MV-4-11 (cell line): ENCODE results near the gene ZNF18.
A peak's percentile ranks its signal among the peaks of the same experiment; 100 is the strongest.

ENCODE experiments used
- DNase-seq: peaks from one replicate; lab custom pipeline; 2025; lab: John Stamatoyannopoulos, UW

ZNF18 gene

GRCh38 chr17:11997147-11997971 lies at the start of gene ZNF18:
Gene ZNF18, minus strand, starts transcription at chr17:11997475. Its CDS starts 4,646 bp downstream, at chr17:11992829.
- peak; percentile 90 for DNase-seq

DNA sequence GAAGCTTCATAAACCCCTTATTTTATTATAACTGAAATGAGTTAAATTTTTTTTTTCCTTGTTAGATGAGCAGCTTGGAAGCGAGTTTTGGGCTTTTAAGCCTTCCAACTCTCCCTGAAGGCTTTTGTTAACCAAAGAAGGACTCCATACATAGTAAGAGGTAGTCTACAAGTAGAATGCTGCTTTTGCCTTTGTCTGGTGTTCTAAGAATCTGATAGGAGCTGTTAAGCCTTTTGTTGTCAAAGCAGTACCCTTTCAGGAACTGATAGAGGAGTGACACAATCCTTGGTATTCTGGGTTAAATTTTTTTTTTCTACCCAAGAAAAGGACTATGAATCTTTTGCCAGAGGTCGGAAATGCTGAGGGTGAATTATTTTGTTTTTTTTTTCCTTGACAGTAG lies 49.5 kb upstream of the ZNF18 start:
- DNase-seq, result peak; percentile 21

- DNase-seq, result no peak
Measured at GRCh38 chr17:12043702-12044101, 46.4 kb upstream of the ZNF18 start.

GRCh38 chr17:12041312-12041711 lies 44.0 kb upstream of the ZNF18 start:
- peak; percentile 47 for DNase-seq

DNA sequence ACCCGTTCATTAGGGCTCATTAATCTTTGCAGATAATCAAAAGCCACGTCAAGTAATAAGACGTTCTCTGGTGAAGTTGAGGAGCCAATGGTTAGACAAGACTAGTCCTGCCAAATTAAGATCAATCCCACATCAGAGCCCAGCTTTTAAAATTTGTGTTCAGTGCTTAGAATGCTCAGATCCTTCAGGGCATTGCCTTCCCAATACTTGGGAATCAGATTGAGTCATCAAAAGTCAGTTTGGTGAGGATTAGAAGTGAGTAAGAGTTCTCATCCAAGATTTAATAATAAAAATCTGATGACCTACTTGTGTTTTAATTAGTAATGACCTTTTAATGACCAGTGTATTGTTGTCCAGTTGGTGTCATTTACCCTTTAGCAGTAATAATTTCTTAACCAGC lies 43.2 kb upstream of the ZNF18 start:
- DNase-seq, result no peak

DNA sequence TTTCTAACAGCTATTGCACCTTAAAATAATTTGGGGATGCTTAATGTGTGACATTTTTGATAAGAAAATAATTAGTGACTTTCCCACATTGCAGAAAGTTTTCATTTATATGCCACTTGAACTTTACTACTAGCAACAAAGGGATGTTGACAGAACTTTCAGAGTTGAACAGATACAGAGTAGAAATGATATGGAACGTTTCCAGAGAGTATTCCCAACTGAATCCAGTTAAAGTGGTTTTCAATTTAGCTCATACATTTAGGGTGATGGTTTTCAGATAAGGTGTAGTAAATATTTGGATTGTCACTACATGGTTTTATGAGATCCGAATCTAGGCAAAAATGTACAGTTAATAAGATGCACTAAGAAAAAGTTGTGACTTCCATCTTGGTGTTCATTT lies 40.7 kb upstream of the ZNF18 start:
- DNase-seq, result no peak

DNA sequence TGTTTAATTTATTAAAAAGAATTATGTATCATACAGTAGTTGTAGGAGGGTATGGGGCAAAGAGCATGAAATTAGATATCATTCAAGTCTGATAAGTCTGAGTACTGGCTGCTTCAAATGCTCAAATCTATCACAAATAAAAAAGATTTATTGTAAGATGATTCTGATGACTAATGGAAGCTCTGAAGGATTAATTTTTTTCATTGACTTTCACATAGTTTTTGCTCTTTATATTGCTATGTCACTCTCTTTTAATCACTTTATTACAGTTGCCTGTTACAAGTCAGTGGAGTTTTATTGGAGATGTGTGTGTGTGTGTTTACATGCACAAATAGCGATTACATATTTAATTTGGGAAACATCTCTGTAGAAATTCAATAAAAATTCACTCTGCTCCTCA lies 38.4 kb upstream of the ZNF18 start:
- DNase-seq, result no peak

- no peak for DNase-seq
Measured at GRCh38 chr17:12034538-12034937, 37.3 kb upstream of the ZNF18 start.

DNA sequence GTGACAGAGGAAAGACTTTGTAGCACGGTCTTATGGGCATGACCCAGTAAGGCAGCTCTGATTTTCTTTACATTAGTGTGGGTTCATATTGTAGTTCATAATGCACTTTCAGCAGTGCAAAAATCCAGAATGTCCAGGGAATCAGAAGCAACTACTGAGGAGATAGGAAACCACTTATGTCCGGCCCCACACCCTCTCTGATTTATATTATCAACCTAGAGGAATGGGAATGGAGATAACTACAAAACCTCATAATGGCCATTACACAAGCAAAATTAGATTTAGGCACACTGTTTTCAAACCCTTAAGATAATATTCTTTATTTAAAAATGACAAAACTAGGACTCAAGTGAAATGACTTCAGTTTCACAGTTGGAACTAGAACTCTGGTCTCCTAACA lies 31.3 kb upstream of the ZNF18 start:
- no peak for DNase-seq

GRCh38 chr17:12027658-12028057 lies 30.4 kb upstream of the ZNF18 start:
- no peak for DNase-seq

DNA sequence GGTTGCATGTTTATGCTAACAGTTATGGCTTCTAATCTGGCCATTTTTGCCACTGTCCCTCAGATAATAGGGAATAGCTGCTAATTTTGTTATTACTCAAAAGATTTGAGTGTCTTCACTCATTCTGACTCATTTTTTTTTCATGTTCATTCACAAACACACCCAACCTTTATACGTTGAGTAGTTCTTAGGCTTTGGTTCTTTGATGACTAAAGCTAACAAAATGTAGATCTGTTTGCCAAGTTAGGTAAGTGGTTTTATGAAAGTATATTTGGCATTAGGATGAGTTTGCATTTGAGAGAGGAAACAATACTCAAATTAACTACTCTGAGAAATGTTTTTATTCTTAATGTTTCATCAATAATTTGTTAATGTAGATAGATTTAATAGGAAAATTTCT lies 27.1 kb upstream of the ZNF18 start:
- no peak for DNase-seq

- no peak for DNase-seq
Measured at GRCh38 chr17:12022310-12022709, 25.0 kb upstream of the ZNF18 start.

DNA sequence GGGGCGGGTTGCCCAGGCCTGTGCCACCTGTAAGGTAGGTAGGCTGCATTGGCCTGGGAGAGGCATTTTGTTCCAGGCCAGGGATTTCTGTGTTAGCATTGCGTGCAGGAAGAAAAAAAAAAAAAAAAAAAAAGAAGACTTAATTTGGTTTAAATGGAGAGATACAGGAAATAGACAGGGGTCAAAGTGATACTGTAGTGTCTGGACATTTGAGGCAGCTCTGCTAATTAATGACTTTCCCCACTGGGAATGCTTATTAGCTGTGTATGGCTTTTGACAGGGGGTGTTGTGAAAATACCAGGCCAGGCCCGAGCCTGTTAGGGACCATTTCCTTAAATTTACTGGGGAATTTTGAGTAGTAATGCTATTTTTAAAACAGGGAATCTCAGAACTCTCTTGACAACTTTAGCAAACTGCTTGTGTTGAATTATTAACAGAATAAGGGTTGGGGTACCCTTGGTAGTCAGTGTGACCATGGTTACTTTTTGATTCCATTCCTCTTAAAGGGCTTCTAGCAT lies 24.4 kb upstream of the ZNF18 start:
- no peak for DNase-seq

- peak; percentile 74 for DNase-seq
Measured at GRCh38 chr17:12020642-12021622, 23.7 kb upstream of the ZNF18 start, which contains the start of gene MAP2K4. Gene MAP2K4, plus strand, starts transcription at chr17:12020877. Its CDS starts 10 bp downstream, at chr17:12020887.

GRCh38 chr17:12007466-12007865 lies 10.2 kb upstream of the ZNF18 start:
- DNase-seq, result no peak

- peak; percentile 55 for DNase-seq
Measured at GRCh38 chr17:11999696-12000095, 2.4 kb upstream of the ZNF18 start.

DNA sequence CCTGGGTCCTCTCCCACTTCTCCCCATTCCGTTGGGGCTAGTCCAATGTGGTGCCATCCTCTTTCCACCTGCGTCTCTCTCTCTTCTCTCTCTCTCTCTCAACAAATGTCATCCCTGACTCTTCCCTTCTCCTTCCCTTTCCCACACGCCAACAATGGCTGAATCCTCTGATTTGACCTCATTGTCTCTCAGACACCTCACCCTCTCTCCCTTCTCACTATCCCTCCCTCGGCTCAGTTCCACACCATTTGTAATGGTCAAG lies 628 bp upstream of the ZNF18 start:
- no peak for DNase-seq

GRCh38 chr17:11996722-11997146 lies 541 bp downstream of the ZNF18 start:
- peak; percentile 56 for DNase-seq

GRCh38 chr17:11991461-11991860 lies 5.8 kb downstream of the ZNF18 start:
- no peak for DNase-seq

DNA sequence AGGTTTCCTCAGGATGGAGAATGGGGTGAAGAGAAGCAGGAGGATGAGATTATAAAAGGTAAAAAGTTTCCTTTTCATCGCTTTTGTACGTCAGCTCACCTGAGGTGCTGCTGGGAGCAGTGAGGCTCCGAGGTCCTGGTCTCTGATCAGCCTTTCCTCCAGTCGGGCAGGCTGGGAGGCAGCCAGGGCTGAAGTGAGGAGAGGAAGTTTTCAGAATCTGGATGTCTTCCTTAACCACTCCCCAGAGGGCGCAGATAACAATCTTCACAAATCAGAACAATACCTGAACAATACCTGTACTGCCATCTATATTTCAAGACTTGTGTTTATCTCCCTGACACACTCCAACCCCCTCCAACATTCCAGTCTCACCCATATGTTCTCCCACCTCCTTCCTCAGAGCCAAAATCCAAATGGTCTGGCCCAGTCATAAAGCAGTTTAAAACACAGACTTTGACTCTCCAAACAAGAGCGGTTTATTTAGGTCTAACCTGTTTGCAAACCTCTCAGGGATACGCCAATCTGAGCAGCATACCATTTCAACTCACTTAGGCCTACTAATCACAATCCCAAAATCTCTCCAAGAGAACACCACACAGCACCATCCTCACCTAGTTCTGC lies 6.8 kb downstream of the ZNF18 start:
- no peak for DNase-seq

GRCh38 chr17:11986942-11987329 lies 10.3 kb downstream of the ZNF18 start:
- DNase-seq, result no peak

- no peak for DNase-seq
Measured at GRCh38 chr17:11986179-11986941, 10.9 kb downstream of the ZNF18 start.
